HG03432 (cell line): Measurements from ENCODE around the gene ZDHHC23.
A peak's percentile ranks its signal among the peaks of the same experiment; 100 is the strongest.

ENCODE experiments used
- ATAC-seq: cut with Tn5 transposase; IDR thresholded peaks from one replicate; pipeline ENCODE4 v1.9.1; 2021; ENCODE audit warnings: mild to moderate bottlenecking, moderate library complexity; ENCODE audit not compliant: unreplicated experiment

The ZDHHC23 gene

GRCh38 chr3:113947372-113948014 lies at the start of gene ZDHHC23:
Gene ZDHHC23, plus strand, starts transcription at chr3:113948013. Its CDS starts 790 bp downstream, at chr3:113948803.
- ATAC-seq, result peak; percentile 83

GRCh38 chr3:113898892-113899291 lies 48.9 kb upstream of the ZDHHC23 start:
- ATAC-seq, result no peak

GRCh38 chr3:113906568-113907140 lies 41.2 kb upstream of the ZDHHC23 start:
- no peak for ATAC-seq

GRCh38 chr3:113908133-113908532 lies 39.7 kb upstream of the ZDHHC23 start:
- no peak for ATAC-seq

- no peak for ATAC-seq
Measured at GRCh38 chr3:113910966-113911365, 36.8 kb upstream of the ZDHHC23 start.

- ATAC-seq, result peak; percentile 98
Measured at GRCh38 chr3:113912552-113913236, 35.1 kb upstream of the ZDHHC23 start.

- no peak for ATAC-seq
Measured at GRCh38 chr3:113914646-113915045, 33.2 kb upstream of the ZDHHC23 start.

GRCh38 chr3:113927556-113927955 lies 20.3 kb upstream of the ZDHHC23 start:
- ATAC-seq, result no peak

- ATAC-seq, result no peak
Measured at GRCh38 chr3:113946831-113947230, 982 bp upstream of the ZDHHC23 start.

- peak; percentile 59 for ATAC-seq
Measured at GRCh38 chr3:113948015-113948917, 453 bp downstream of the ZDHHC23 start.

GRCh38 chr3:113952921-113953320 lies 5.1 kb downstream of the ZDHHC23 start:
- no peak for ATAC-seq

- ATAC-seq, result no peak
Measured at GRCh38 chr3:113953677-113954076, 5.9 kb downstream of the ZDHHC23 start.

- ATAC-seq, result no peak
Measured at GRCh38 chr3:113954091-113954685, 6.4 kb downstream of the ZDHHC23 start.

GRCh38 chr3:113963879-113964278 lies 16.1 kb downstream of the ZDHHC23 start:
- ATAC-seq, result no peak

- ATAC-seq, result no peak
Measured at GRCh38 chr3:113966172-113966571, 18.4 kb downstream of the ZDHHC23 start.

- ATAC-seq, result no peak
Measured at GRCh38 chr3:113968986-113969385, 21.2 kb downstream of the ZDHHC23 start.

GRCh38 chr3:113977822-113978221 lies 30.0 kb downstream of the ZDHHC23 start:
- no peak for ATAC-seq

- no peak for ATAC-seq
Measured at GRCh38 chr3:113979916-113980315, 32.1 kb downstream of the ZDHHC23 start.

- no peak for ATAC-seq
Measured at GRCh38 chr3:113981803-113982202, 34.0 kb downstream of the ZDHHC23 start.

GRCh38 chr3:113983544-113983943 lies 35.7 kb downstream of the ZDHHC23 start:
- no peak for ATAC-seq

GRCh38 chr3:113985541-113985940 lies 37.7 kb downstream of the ZDHHC23 start:
- ATAC-seq, result peak; percentile 76
